OCI-LY1 (cell line): ENCODE data around the gene MRRF.

ENCODE experiments used
- H2AFZ ChIP-seq: fragments of 200-600 bp; sonication (generic), shearing (Covaris generic); 2 replicates; pipeline ENCODE4 v1.6.0; 2014; ENCODE audit warnings: antibody characterized with exemption, mild to moderate bottlenecking, low read length
- H3F3A ChIP-seq: fragments of 200-600 bp; sonication (generic), shearing (Covaris generic); 2 replicates; pipeline ENCODE4 v1.6.0; 2014; ENCODE audit warnings: mild to moderate bottlenecking, antibody characterized with exemption, low read length, moderate library complexity; ENCODE audit not compliant: insufficient read depth
- H3K27ac ChIP-seq: fragments of 200-600 bp; sonication (generic); 2 replicates; pipeline ENCODE4 v1.5.1; 2014; ENCODE audit warnings: low read length, mixed run types, mild to moderate bottlenecking, low read depth; ENCODE audit not compliant: poor library complexity, severe bottlenecking
- H3K27me3 ChIP-seq: fragments of 200-600 bp; sonication (generic); 2 replicates; pipeline ENCODE4 v1.6.0; 2014; ENCODE audit warnings: antibody characterized with exemption, mild to moderate bottlenecking, low read length, moderate library complexity; ENCODE audit not compliant: insufficient read depth
- H3K36me3 ChIP-seq: fragments of 200-600 bp; sonication (generic); 2 replicates; pipeline ENCODE4 v1.6.1; 2014; ENCODE audit warnings: mild to moderate bottlenecking, antibody characterized with exemption, low read length, moderate library complexity, mixed read lengths; ENCODE audit not compliant: insufficient read depth
- H3K4me1 ChIP-seq: fragments of 200-600 bp; sonication (generic); 2 replicates; pipeline ENCODE4 v1.5.1; 2014; ENCODE audit warnings: mild to moderate bottlenecking, low read length, moderate library complexity; ENCODE audit not compliant: insufficient read depth, severe bottlenecking
- H3K4me2 ChIP-seq: fragments of 200-600 bp; sonication (generic), shearing (Covaris generic); 2 replicates; pipeline ENCODE4 v1.6.1; 2014; ENCODE audit warnings: low read length
- H3K4me3 ChIP-seq: fragments of 200-600 bp; sonication (generic); 2 replicates; pipeline ENCODE4 v1.5.1; 2014; ENCODE audit warnings: low read length, low read depth, mild to moderate bottlenecking, mixed read lengths; ENCODE audit not compliant: poor library complexity, severe bottlenecking
- H3K79me2 ChIP-seq: fragments of 200-600 bp; shearing (Covaris generic); 2 replicates; pipeline ENCODE4 v1.6.1; 2016; ENCODE audit warnings: mixed run types, low read length, mixed read lengths; ENCODE audit not compliant: insufficient read depth
- H3K9ac ChIP-seq: fragments of 200-600 bp; sonication (generic), shearing (Covaris generic); 2 replicates; pipeline ENCODE4 v1.6.1; 2014; ENCODE audit warnings: mild to moderate bottlenecking, low read length, mixed read lengths
- H3K9me2 ChIP-seq: fragments of 200-600 bp; sonication (generic), shearing (Covaris generic); 2 replicates; pipeline ENCODE4 v1.6.1; 2014; ENCODE audit warnings: low read depth, mild to moderate bottlenecking, low read length, mixed read lengths
- H3K9me3 ChIP-seq: fragments of 200-600 bp; shearing (Covaris generic); 2 replicates; pipeline ENCODE4 v1.6.1; 2014; ENCODE audit warnings: low read length, mixed read lengths
- H4K20me1 ChIP-seq: fragments of 200-600 bp; sonication (generic), shearing (Covaris generic); 2 replicates; pipeline ENCODE4 v1.6.0; 2016; ENCODE audit warnings: mild to moderate bottlenecking, low read length; ENCODE audit not compliant: insufficient read depth
- EZH2 ChIP-seq: fragments of 200-600 bp; sonication (generic), shearing (Covaris generic); IDR thresholded peaks from 2 replicates; pipeline ENCODE4 v1.8.0; 2017; ENCODE audit warnings: borderline replicate concordance, mixed run types, mild to moderate bottlenecking, antibody characterized with exemption, low read length, moderate library complexity, mixed read lengths
- TF ChIP-seq, protein P1 (sequence below): fragments of 200-600 bp; sonication (generic), shearing (Covaris generic); IDR thresholded peaks from 2 replicates; pipeline ENCODE4 v1.5.1; 2017; ENCODE audit warnings: mild to moderate bottlenecking, antibody characterized with exemption, low read length, moderate library complexity, mixed read lengths

Gene MRRF

DNA sequence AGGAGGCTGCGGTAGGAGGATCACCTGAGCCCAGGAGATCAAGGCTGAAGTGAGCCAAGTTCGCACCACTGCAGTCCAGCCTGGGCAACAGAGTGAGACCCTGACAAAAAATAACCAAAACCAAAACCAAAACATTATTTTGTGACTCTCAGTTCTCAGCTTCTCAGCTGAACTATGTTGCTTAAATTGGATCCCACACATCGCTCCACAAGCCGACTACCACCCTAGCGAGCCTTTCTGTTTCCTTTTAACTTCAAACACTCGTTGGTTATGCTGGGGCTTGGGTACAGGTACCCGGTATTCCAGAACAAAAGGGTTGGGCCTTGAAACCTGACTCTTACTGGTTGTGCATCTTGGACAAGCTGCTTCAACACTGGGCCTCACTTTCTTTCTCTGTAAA is 102.4 kb downstream of the MRRF start:
- H3K9ac ChIP-seq = no peak overlapping the region
- TF ChIP-seq, protein P1, sequence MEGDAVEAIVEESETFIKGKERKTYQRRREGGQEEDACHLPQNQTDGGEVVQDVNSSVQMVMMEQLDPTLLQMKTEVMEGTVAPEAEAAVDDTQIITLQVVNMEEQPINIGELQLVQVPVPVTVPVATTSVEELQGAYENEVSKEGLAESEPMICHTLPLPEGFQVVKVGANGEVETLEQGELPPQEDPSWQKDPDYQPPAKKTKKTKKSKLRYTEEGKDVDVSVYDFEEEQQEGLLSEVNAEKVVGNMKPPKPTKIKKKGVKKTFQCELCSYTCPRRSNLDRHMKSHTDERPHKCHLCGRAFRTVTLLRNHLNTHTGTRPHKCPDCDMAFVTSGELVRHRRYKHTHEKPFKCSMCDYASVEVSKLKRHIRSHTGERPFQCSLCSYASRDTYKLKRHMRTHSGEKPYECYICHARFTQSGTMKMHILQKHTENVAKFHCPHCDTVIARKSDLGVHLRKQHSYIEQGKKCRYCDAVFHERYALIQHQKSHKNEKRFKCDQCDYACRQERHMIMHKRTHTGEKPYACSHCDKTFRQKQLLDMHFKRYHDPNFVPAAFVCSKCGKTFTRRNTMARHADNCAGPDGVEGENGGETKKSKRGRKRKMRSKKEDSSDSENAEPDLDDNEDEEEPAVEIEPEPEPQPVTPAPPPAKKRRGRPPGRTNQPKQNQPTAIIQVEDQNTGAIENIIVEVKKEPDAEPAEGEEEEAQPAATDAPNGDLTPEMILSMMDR = no peak
- TF ChIP-seq EZH2 = no peak
- peaks cover 13% of the 10 kb centered on the region for H3K4me1 ChIP-seq
- no peaks in the 10 kb centered on the region for H3K9me2 ChIP-seq
- H3K27me3 ChIP-seq = no peaks in the 10 kb centered on the region; the same call in 1 of the 2 replicates
- no peaks in the 10 kb centered on the region for H3F3A ChIP-seq
- no peaks in the 10 kb centered on the region for H3K9me3 ChIP-seq
- H4K20me1 ChIP-seq = no peaks in the 10 kb centered on the region
- H3K36me3 ChIP-seq = no peaks in the 10 kb centered on the region
- H2AFZ ChIP-seq = no peak overlapping the region
- no peak overlapping the region for H3K4me2 ChIP-seq
- no peak overlapping the region for H3K4me3 ChIP-seq
- no peaks in the 10 kb centered on the region for H3K79me2 ChIP-seq
- no peak overlapping the region for H3K27ac ChIP-seq

DNA sequence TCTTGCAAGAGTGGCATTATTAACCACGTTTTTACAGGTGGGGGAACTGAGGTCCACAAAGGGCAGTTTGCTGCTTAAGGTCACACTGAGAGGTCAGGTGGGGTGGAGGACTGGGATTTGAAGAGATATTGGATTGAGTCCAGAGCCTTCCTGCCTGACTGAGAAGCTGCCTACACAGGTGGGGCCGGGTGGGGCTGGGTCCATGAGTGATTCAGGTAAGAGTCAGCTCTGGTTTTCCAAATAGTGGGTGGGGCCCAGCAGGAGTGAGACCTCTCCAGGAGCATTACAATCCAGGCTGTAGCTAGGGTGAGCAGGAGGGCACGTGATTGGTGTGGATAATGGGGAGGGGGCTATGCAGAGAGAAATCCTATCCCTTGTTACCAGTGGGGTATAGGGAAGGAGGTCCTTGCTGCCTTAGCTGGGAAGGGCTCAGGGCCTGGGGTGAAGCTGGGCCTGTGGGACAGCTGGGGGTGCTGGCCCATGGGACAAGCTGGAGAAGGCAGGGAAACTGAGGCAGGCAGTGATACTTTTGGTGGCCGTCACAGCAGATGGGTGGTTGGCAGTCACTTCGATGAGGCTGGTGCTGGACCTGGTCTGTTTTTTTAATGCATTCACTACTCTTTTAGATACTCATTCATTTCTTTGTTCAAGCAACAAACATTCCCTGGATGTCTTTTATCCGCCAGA is 103.2 kb downstream of the MRRF start:
- H3K9me3 ChIP-seq = no peaks in the 10 kb centered on the region
- H3K79me2 ChIP-seq = no peaks in the 10 kb centered on the region
- no peak overlapping the region for H3K4me3 ChIP-seq
- no peak overlapping the region for H2AFZ ChIP-seq
- H3K27ac ChIP-seq = no peak overlapping the region
- no peak for TF ChIP-seq EZH2
- TF ChIP-seq, protein P1 = no peak
- no peaks in the 10 kb centered on the region for H3K36me3 ChIP-seq
- no peaks in the 10 kb centered on the region; the same call in 1 of the 2 replicates for H3K27me3 ChIP-seq
- H3K9ac ChIP-seq = no peak overlapping the region
- no peaks in the 10 kb centered on the region for H4K20me1 ChIP-seq
- H3K9me2 ChIP-seq = no peaks in the 10 kb centered on the region
- peaks cover 13% of the 10 kb centered on the region for H3K4me1 ChIP-seq
- no peaks in the 10 kb centered on the region for H3F3A ChIP-seq
- H3K4me2 ChIP-seq = no peak overlapping the region

DNA sequence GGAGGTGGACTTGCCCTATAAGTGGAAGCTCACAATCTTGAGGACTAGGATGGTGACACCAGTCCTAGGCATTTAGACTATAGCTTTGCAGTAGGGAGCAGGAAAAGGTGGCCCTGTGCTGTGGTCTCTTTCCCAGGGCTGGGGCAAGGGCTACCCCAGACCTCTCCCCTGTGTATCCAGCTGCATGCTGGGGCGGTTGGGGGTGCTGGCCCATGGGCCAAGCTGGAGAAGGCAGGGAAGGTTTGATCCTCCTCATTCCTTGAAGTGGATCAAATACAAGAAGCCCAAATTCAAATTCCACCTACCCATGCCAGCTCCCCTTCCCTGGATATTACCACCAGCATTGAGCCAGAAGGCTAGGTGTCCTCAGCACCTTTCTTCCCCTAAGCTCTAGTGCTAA is 104.0 kb downstream of the MRRF start:
- H2AFZ ChIP-seq = no peak overlapping the region
- no peak overlapping the region for H3K4me2 ChIP-seq
- H3K36me3 ChIP-seq = no peaks in the 10 kb centered on the region
- no peaks in the 10 kb centered on the region for H3K9me3 ChIP-seq
- H3K79me2 ChIP-seq = no peaks in the 10 kb centered on the region
- H4K20me1 ChIP-seq = no peaks in the 10 kb centered on the region
- no peak overlapping the region for H3K4me3 ChIP-seq
- H3K27ac ChIP-seq = no peak overlapping the region
- no peaks in the 10 kb centered on the region for H3K9me2 ChIP-seq
- H3K27me3 ChIP-seq = no peaks in the 10 kb centered on the region; the same call in 1 of the 2 replicates
- no peak overlapping the region for H3K9ac ChIP-seq
- no peaks in the 10 kb centered on the region for H3F3A ChIP-seq
- TF ChIP-seq EZH2 = no peak
- TF ChIP-seq, protein P1 = no peak
- H3K4me1 ChIP-seq = peaks cover 13% of the 10 kb centered on the region
